HepG2 (cell line): ENCODE results near the gene E2F1. TPM values are rescaled to one million over a fixed set of nuclear protein-coding genes. Genes with fewer than 3 reads are reported as not detected.

Source experiments
- ATAD3A ChIP-seq: sonication (generic); formaldehyde crosslinking; IDR thresholded peaks from 2 replicates; pipeline ENCODE4 v1.4.0; 2020; ENCODE audit warnings: missing genetic modification reagents
- DR1 ChIP-seq: sonication (generic); formaldehyde crosslinking; IDR thresholded peaks from 2 replicates; pipeline ENCODE4 v1.8.0; 2021; ENCODE audit warnings: mild to moderate bottlenecking, missing genetic modification reagents, inconsistent platforms
- HOMEZ ChIP-seq: IDR thresholded peaks from 2 replicates; pipeline ENCODE4 v1.6.1; 2016; ENCODE audit warnings: low read depth
- KLF12 ChIP-seq: sonication (generic); formaldehyde crosslinking; IDR thresholded peaks from 2 replicates; pipeline ENCODE4 v1.4.0; 2020; ENCODE audit warnings: missing genetic modification reagents, borderline replicate concordance
- MTA3 ChIP-seq: sonication (generic); formaldehyde crosslinking; IDR thresholded peaks from 2 replicates; pipeline ENCODE4 v1.4.0; 2020; ENCODE audit warnings: missing genetic modification reagents
- RXRA ChIP-seq: sonication (generic); formaldehyde crosslinking; IDR thresholded peaks from 2 replicates; pipeline ENCODE4 v1.5.1; 2020; ENCODE audit warnings: missing genetic modification reagents
- SATB2 ChIP-seq: sonication (generic); formaldehyde crosslinking; IDR thresholded peaks from 2 replicates; pipeline ENCODE4 v1.5.0; 2020; ENCODE audit warnings: missing genetic modification reagents
- U2AF1 ChIP-seq: fragments of 200-400 bp; formaldehyde crosslinking; optimal IDR thresholded peaks from 2 replicates; pipeline ENCODE3; 2017; ENCODE audit warnings: mild to moderate bottlenecking, low read depth, low read length
- ZNF17 ChIP-seq: sonication (generic); formaldehyde crosslinking; IDR thresholded peaks from 2 replicates; pipeline ENCODE4 v1.5.0; 2020; ENCODE audit warnings: mild to moderate bottlenecking, missing genetic modification reagents
- ZNF260 ChIP-seq: sonication (generic); formaldehyde crosslinking; IDR thresholded peaks from 2 replicates; pipeline ENCODE4 v1.4.0; 2020; ENCODE audit warnings: missing genetic modification reagents, low read depth, mild to moderate bottlenecking, borderline replicate concordance
- ZNF407 ChIP-seq: sonication (generic); formaldehyde crosslinking; IDR thresholded peaks from one replicate; pipeline ENCODE4 v1.5.1; 2020; ENCODE audit warnings: mild to moderate bottlenecking, missing genetic modification reagents; ENCODE audit errors: not compliant biosample characterization
- ZNF710 ChIP-seq: sonication (generic); formaldehyde crosslinking; IDR thresholded peaks from 2 replicates; pipeline ENCODE4 v1.5.0; 2020; ENCODE audit warnings: mild to moderate bottlenecking, missing genetic modification reagents, borderline replicate concordance
- ZSCAN12 ChIP-seq: sonication (generic); formaldehyde crosslinking; IDR thresholded peaks from 2 replicates; pipeline ENCODE4 v1.9.0; 2021; ENCODE audit warnings: mild to moderate bottlenecking, missing genetic modification reagents
- polyA plus RNA-seq, 8 experiments: library from polyadenylated mRNA; depleted of rRNA in 3 of 8; stranded (reverse) in 7 of 8; unstranded in 1 of 8; fragments of >200 nt; fragmentation: Illumina TruSeq in 4 of 8; extraction: Trizol in 4 of 8; gene quantifications; 2 replicates each; pipeline versions ENCODE4 v1.2.1 to v1.2.3, GENCODE V29; 2011 to 2016; ENCODE audit warnings: low read depth in 4 of 8, missing spikeins in 1 of 8, mixed read lengths in 1 of 8; ENCODE audit not compliant: insufficient read depth in 1 of 8
- total RNA-seq, 5 experiments: library from RNA; depleted of rRNA; stranded (reverse); fragments of >200 nt; fragmentation: Illumina TruSeq; extraction: Trizol; gene quantifications; 2 replicates each; pipeline ENCODE4 v1.2.3, GENCODE V29; 2016; ENCODE audit warnings: low read depth in 1 of 5
- TF ChIP-seq, protein P1 (sequence below): IDR thresholded peaks from 2 replicates; pipeline ENCODE4 v1.6.1; 2018; ENCODE audit warnings: missing genetic modification reagents
- TF ChIP-seq, protein P2 (sequence below): sonication (generic); formaldehyde crosslinking; IDR thresholded peaks from 2 replicates; pipeline ENCODE4 v1.4.0; 2020; ENCODE audit warnings: mild to moderate bottlenecking, missing genetic modification reagents

E2F1 gene
- total and polyA plus RNA-seq, 2 of the 13 experiments (the other 11 are each of a cell fraction or from before 2014, with no cell fraction given), result 25.5 to 39.4 TPM

DNA sequence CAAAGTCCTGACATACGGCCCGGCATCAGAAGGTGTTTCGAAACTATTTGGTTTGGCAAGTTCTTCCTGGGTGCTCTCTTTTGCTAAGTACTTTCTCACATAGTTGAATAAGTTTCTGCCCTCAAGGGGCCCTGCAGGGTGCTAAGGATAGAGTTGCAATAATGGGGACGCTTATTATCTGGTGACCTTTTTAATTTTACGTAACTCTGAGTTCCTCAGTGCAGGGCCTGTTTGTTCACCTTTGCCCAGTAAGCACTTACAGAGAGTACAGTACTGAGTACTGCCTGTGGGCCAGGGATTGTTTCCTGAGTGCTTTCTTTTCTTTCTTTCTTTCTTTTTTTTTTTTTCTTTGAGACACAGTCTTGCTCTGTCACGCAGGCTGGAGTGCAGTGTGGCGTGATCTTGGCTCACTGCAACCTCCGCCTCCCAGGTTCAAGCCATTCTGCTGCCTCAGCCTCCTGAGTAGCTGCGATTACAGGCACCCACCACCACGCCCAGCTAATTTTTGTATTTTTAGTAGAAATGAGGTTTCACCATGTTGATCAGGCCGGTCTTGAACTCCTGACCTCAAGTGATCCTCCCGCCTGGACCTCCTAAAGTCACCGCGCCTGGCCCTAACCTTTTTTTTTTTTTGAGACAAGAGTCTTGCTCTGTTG lies 38.4 kb upstream of the E2F1 start (continued):
- TF ChIP-seq ZNF407, result no peak
- no peak for TF ChIP-seq HOMEZ (CRISPR knock-in tag)
- TF ChIP-seq, protein P1, sequence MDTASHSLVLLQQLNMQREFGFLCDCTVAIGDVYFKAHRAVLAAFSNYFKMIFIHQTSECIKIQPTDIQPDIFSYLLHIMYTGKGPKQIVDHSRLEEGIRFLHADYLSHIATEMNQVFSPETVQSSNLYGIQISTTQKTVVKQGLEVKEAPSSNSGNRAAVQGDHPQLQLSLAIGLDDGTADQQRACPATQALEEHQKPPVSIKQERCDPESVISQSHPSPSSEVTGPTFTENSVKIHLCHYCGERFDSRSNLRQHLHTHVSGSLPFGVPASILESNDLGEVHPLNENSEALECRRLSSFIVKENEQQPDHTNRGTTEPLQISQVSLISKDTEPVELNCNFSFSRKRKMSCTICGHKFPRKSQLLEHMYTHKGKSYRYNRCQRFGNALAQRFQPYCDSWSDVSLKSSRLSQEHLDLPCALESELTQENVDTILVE (CRISPR knock-in tag), result peak; percentile 48; the same call in 1 of the 2 replicates
- no peak for TF ChIP-seq ATAD3A (CRISPR knock-in tag)
- no peak for TF ChIP-seq ZNF260
- 0 out of 2 replicates have a peak, but pooled peaks have one; percentile 90 for TF ChIP-seq ZNF710 (CRISPR knock-in tag)
- TF ChIP-seq DR1, result no peak
- TF ChIP-seq U2AF1, result no peak
- peak; percentile 99 for TF ChIP-seq SATB2 (CRISPR knock-in tag)
- TF ChIP-seq, protein P2, sequence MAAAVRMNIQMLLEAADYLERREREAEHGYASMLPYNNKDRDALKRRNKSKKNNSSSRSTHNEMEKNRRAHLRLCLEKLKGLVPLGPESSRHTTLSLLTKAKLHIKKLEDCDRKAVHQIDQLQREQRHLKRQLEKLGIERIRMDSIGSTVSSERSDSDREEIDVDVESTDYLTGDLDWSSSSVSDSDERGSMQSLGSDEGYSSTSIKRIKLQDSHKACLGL (CRISPR knock-in tag), result no peak
- TF ChIP-seq KLF12, result 0 out of 2 replicates have a peak, but pooled peaks have one; percentile 48
- TF ChIP-seq RXRA (CRISPR knock-in tag), result peak; percentile 49; the same call in 1 of the 2 replicates
- TF ChIP-seq ZNF17 (CRISPR knock-in tag), result no peak
- 0 out of 2 replicates have a peak, but pooled peaks have one; percentile 17 for TF ChIP-seq ZSCAN12
- no peak for TF ChIP-seq MTA3 (CRISPR knock-in tag)
